ENCODE results near the gene GNAI3. TPM values are rescaled to one million over a fixed set of nuclear protein-coding genes. Genes with fewer than 3 reads are reported as not detected.
"Not testable (repeated sequence)": the region's sequence is repeated elsewhere in the genome, so short reads cannot be mapped to it uniquely, and the experiment has no call there.

The GNAI3 gene
- total and polyA plus RNA-seq, 2 experiments from 2014 or later, result 14.9 TPM

DNA sequence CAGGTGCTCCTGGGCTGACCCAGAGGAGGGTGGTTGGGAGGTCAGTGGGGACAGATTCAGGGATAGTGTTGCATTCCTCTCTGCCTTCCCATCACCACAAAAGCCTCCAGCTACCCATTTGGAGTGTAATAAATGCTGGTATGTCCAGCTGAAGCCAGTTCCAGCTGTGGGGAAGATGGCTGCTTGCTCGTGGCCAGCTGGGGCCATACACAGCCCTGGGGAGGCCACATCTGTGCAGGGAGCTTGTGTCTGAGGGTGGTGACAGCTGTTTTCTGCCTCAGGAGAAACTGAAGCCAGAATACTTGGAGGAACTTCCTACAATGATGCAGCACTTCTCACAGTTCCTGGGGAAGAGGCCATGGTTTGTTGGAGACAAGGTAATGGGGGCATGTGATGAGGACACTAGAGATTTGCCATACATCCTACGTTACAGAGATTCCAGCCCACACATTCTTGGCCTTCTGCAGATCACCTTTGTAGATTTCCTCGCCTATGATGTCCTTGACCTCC is 110.2 kb downstream of the GNAI3 start:
- Histone ChIP-seq H3K4me1 (ENCODE audit: insufficient read depth) (0 out of 2 replicates have a peak, but pooled peaks cover 8% of the 10 kb centered on the region), H3K27me3 (replicated peaks; ENCODE audit: insufficient read depth) (no peaks in the 10 kb centered on the region), H3K36me3 (ENCODE audit: low read depth) (no peaks in the 10 kb centered on the region), H3K4me2 (ENCODE audit: unreplicated experiment) (no peak overlapping the region), H3K79me2 (ENCODE audit: insufficient read depth) (no peaks in the 10 kb centered on the region), H4K20me1 (ENCODE audit: insufficient read depth) (no peaks in the 10 kb centered on the region), H3K27ac (no peak overlapping the region), H2AFZ (no peak overlapping the region), H3K9me2 (ENCODE audit: insufficient read depth) (no peaks in the 10 kb centered on the region), H3K4me3 (no peak overlapping the region), H3F3A (ENCODE audit: insufficient read depth) (no peaks in the 10 kb centered on the region), H3K9me3 (ENCODE audit: low read depth) (no peaks in the 10 kb centered on the region), H3K9ac (no peak overlapping the region)
- TF ChIP-seq EZH2 (IDR thresholded peaks at IDR 0.05; ENCODE audit: insufficient read depth, poor library complexity, severe bottlenecking) (no peak), EZH2phosphoT487 (IDR thresholded peaks at IDR 0.05; ENCODE audit: insufficient read depth, low read depth) (no peak)
- 49 to 54% methylated on average over 3 of the region's 3 CpGs for WGBS, 2 experiments (ENCODE audit: low coverage in 1 of 2, low lambda C conversion rate in 2 of 2, missing lambda C conversion rate in 2 of 2)
- no peak for DNase-seq
- in situ Hi-C loops (cut with MboI), result no loop called here

DNA sequence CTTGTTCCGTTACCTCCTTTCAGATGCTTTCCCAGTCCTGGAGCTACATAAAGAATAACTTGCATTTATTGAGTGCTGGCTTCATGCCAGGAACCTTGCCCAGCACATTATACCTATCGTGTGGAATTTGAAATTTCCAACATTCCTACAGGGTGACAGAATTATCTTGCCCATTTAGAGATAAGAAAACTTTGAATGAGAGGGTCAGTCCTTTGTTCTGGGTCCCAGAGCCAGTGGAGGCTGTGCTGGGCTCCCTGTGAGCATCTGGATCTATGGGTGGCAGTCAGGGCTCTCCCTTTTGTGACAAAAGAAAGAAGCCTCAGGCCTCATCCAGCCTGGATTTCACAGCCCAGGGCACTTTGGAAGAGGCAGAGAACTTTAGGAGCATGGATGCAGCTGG is 110.7 kb downstream of the GNAI3 start:
- Histone ChIP-seq H3K36me3 (ENCODE audit: low read depth) (no peaks in the 10 kb centered on the region), H4K20me1 (ENCODE audit: insufficient read depth) (no peaks in the 10 kb centered on the region), H3K9me3 (ENCODE audit: low read depth) (no peaks in the 10 kb centered on the region), H3K4me3 (no peak overlapping the region), H3K27ac (no peak overlapping the region), H3F3A (ENCODE audit: insufficient read depth) (no peaks in the 10 kb centered on the region), H2AFZ (no peak overlapping the region), H3K9me2 (ENCODE audit: insufficient read depth) (no peaks in the 10 kb centered on the region), H3K9ac (no peak overlapping the region), H3K27me3 (replicated peaks; ENCODE audit: insufficient read depth) (no peaks in the 10 kb centered on the region), H3K4me1 (ENCODE audit: insufficient read depth) (peaks cover 13% of the 10 kb centered on the region; the same call in 1 of the 2 replicates), H3K79me2 (ENCODE audit: insufficient read depth) (no peaks in the 10 kb centered on the region), H3K4me2 (ENCODE audit: unreplicated experiment) (no peak overlapping the region)
- DNase-seq, result no peak
- in situ Hi-C loops (cut with MboI), result no loop called here
- 93 to 96% methylated on average over 2 of the region's 2 CpGs for WGBS, 2 experiments (ENCODE audit: low coverage in 1 of 2, low lambda C conversion rate in 2 of 2, missing lambda C conversion rate in 2 of 2)
- no peak for TF ChIP-seq EZH2phosphoT487 (IDR thresholded peaks at IDR 0.05; ENCODE audit: insufficient read depth, low read depth)
- TF ChIP-seq EZH2 (IDR thresholded peaks at IDR 0.05; ENCODE audit: insufficient read depth, poor library complexity, severe bottlenecking), result no peak

DNA sequence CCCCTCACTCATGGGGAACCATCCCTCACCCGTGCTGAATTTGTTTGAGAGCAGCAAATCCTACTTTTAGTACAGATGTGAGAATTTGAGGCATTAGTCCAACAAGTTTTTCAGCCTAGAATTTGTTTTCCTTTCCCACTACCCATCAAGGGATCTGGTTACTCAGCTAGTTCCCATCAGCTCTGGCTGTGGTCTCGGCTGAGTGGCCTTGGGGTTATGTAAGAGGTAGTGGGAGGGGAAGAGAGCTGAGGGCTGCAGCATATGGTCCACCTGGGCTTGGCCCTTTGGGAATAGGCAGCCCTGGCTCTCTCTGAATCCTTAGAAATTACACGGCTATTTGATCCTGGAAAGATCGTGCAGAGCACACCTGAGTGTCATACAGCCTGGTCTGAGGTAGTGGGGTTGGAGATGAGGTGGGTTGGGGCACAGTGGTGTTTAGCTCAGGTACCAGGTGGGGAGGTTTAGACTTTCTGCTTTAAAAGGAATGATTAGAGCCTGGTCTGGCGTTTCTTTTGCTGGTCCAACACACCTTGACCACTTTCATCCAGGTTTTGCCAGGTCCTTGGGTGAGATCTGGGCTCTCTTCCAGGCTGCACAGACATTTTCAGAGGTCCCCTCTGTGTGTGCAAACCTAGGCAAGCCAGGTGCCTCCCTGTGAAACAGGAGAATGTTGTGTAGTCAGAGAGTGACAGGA is 111.7 kb downstream of the GNAI3 start:
- Histone ChIP-seq H3K4me1 (ENCODE audit: insufficient read depth) (peaks cover 10% of the 10 kb centered on the region; the same call in 1 of the 2 replicates), H3K9ac (no peak overlapping the region), H3F3A (ENCODE audit: insufficient read depth) (no peaks in the 10 kb centered on the region), H3K9me3 (ENCODE audit: low read depth) (no peaks in the 10 kb centered on the region), H3K4me3 (no peak overlapping the region), H3K27ac (no peak overlapping the region), H3K4me2 (ENCODE audit: unreplicated experiment) (no peak overlapping the region), H3K79me2 (ENCODE audit: insufficient read depth) (no peaks in the 10 kb centered on the region), H4K20me1 (ENCODE audit: insufficient read depth) (no peaks in the 10 kb centered on the region), H3K9me2 (ENCODE audit: insufficient read depth) (no peaks in the 10 kb centered on the region), H3K36me3 (ENCODE audit: low read depth) (no peaks in the 10 kb centered on the region), H3K27me3 (replicated peaks; ENCODE audit: insufficient read depth) (no peaks in the 10 kb centered on the region), H2AFZ (no peak overlapping the region)
- DNase-seq, result no peak
- in situ Hi-C loops (cut with MboI), result no loop called here
- TF ChIP-seq EZH2 (IDR thresholded peaks at IDR 0.05; ENCODE audit: insufficient read depth, poor library complexity, severe bottlenecking) (no peak), EZH2phosphoT487 (IDR thresholded peaks at IDR 0.05; ENCODE audit: insufficient read depth, low read depth) (no peak)
- 60 to 64% methylated on average over 5 of the region's 5 CpGs for WGBS, 2 experiments (ENCODE audit: low coverage in 1 of 2, low lambda C conversion rate in 2 of 2, missing lambda C conversion rate in 2 of 2)

DNA sequence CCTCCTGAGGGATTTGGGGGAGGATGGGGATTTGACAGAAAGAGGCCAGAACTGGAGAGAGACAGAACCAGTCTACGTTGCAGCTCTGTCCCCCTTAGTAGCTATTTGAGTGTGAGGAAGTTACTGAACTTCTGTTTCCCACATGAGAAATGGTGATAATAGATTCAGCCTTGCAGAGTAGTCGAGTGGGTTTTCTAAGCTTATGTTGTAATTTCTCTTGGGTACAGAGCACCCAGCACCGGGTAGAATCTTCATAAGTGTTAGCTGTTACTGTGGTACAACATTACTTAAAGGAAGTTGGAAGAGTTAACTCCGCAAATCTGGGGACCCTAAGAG is 112.2 kb downstream of the GNAI3 start:
- H3K4me1 ChIP-seq (ENCODE audit: insufficient read depth); H3K27me3 ChIP-seq (replicated peaks; ENCODE audit: insufficient read depth); H2AFZ ChIP-seq; H3K4me3 ChIP-seq; H3K9ac ChIP-seq; H3K9me2 ChIP-seq (ENCODE audit: insufficient read depth); H3K4me2 ChIP-seq (ENCODE audit: unreplicated experiment); H3K27ac ChIP-seq; H4K20me1 ChIP-seq (ENCODE audit: insufficient read depth); in situ Hi-C loops (cut with MboI); H3F3A ChIP-seq (ENCODE audit: insufficient read depth); H3K9me3 ChIP-seq (ENCODE audit: low read depth); H3K79me2 ChIP-seq (ENCODE audit: insufficient read depth); H3K36me3 ChIP-seq (ENCODE audit: low read depth); DNase-seq: not testable (repeated sequence)
- WGBS, 2 experiments (ENCODE audit: low coverage in 1 of 2, low lambda C conversion rate in 2 of 2, missing lambda C conversion rate in 2 of 2), result 60 to 70% methylated on average over 3 to 4 of the region's 4 CpGs

All from GM23248 (cell line).